GM15510 (cell line): Measurements from ENCODE around the gene MICALL2.
A peak's percentile ranks its signal among the peaks of the same experiment; 100 is the strongest.

Experiments used
- POLR2A ChIP-seq: IDR thresholded peaks from 3 replicates; pipeline ENCODE4 v1.6.1; 2011; ENCODE audit warnings: borderline replicate concordance; ENCODE audit not compliant: insufficient read length; ENCODE audit errors: extremely low read depth

MICALL2 gene

GRCh38 chr7:1495564-1496242 lies 36.4 kb upstream of the MICALL2 start:
- no peak for TF ChIP-seq POLR2A

- no peak for TF ChIP-seq POLR2A
Observed at GRCh38 chr7:1494866-1495563, 35.7 kb upstream of the MICALL2 start.

- TF ChIP-seq POLR2A: peak; percentile 11
Observed at GRCh38 chr7:1494447-1494846, 35.2 kb upstream of the MICALL2 start.

- TF ChIP-seq POLR2A: no peak
Observed at GRCh38 chr7:1493571-1493970, 34.3 kb upstream of the MICALL2 start.

- no peak for TF ChIP-seq POLR2A
Observed at GRCh38 chr7:1493129-1493528, 33.9 kb upstream of the MICALL2 start.

- no peak for TF ChIP-seq POLR2A
Observed at GRCh38 chr7:1492640-1493039, 33.4 kb upstream of the MICALL2 start.

GRCh38 chr7:1492221-1492620 lies 33.0 kb upstream of the MICALL2 start:
- TF ChIP-seq POLR2A: no peak

GRCh38 chr7:1490837-1491236 lies 31.6 kb upstream of the MICALL2 start:
- no peak for TF ChIP-seq POLR2A

GRCh38 chr7:1489336-1489735 lies 30.1 kb upstream of the MICALL2 start:
- TF ChIP-seq POLR2A: no peak

GRCh38 chr7:1488016-1488415 lies 28.7 kb upstream of the MICALL2 start:
- TF ChIP-seq POLR2A: no peak

GRCh38 chr7:1487466-1487865 lies 28.2 kb upstream of the MICALL2 start:
- TF ChIP-seq POLR2A: no peak

GRCh38 chr7:1486571-1486970 lies 27.3 kb upstream of the MICALL2 start:
- TF ChIP-seq POLR2A: no peak

- TF ChIP-seq POLR2A: no peak
Observed at GRCh38 chr7:1485156-1485555, 25.9 kb upstream of the MICALL2 start.

GRCh38 chr7:1484569-1484968 lies 25.3 kb upstream of the MICALL2 start:
- no peak for TF ChIP-seq POLR2A

GRCh38 chr7:1483536-1484505 lies 24.6 kb upstream of the MICALL2 start:
- TF ChIP-seq POLR2A: no peak
